HG03558 (cell line): ENCODE results near the gene FLYWCH1.

Experiments used
- ATAC-seq: cut with Tn5 transposase; IDR thresholded peaks from one replicate; pipeline ENCODE4 v1.9.1; 2021; ENCODE audit warnings: moderate number of reproducible peaks; ENCODE audit not compliant: unreplicated experiment; ENCODE audit errors: extremely low read depth

FLYWCH1 gene, protein sequence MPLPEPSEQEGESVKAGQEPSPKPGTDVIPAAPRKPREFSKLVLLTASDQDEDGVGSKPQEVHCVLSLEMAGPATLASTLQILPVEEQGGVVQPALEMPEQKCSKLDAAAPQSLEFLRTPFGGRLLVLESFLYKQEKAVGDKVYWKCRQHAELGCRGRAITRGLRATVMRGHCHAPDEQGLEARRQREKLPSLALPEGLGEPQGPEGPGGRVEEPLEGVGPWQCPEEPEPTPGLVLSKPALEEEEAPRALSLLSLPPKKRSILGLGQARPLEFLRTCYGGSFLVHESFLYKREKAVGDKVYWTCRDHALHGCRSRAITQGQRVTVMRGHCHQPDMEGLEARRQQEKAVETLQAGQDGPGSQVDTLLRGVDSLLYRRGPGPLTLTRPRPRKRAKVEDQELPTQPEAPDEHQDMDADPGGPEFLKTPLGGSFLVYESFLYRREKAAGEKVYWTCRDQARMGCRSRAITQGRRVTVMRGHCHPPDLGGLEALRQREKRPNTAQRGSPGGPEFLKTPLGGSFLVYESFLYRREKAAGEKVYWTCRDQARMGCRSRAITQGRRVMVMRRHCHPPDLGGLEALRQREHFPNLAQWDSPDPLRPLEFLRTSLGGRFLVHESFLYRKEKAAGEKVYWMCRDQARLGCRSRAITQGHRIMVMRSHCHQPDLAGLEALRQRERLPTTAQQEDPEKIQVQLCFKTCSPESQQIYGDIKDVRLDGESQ

DNA sequence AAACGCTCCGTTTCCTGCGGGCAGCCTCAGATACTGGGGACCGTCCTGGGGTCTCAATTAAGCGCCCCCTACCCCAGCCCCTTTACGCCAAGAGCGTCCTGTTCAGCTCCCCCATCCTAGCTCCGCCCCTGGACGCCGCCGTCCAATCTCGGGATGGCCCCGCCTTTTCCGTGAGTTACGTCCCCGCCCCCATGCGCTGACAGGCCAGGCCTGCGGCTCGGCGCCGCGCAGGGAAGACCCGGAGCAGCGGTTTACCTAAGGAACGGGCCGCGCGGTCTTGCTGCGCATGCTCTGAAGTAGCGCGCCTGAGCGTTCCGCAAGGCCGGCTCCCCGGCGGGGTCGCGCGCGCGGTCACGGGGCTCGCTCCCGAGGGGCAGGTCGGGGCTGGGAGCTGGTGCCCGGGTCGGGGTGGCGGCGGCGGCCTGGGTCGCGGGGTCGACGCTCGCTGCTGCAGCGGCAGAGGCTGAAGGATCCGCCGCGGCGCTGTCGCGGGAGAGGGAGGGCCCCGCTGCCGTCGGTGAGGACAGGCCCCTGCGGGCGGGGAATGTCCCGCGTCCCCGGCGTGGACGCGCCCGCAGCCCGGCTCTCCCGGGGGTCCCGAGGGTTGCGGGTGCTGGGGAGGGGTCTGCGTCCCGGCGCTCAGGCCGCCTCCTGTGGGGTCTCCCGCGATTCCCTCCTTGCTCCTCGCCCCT lies at the start of gene FLYWCH1:
FLYWCH1 (plus strand) TSS at position 294 of the 692 bp plus-strand sequence. CDS start 17,755 bp downstream, outside the sequence.
- peak; percentile 76 for ATAC-seq

DNA sequence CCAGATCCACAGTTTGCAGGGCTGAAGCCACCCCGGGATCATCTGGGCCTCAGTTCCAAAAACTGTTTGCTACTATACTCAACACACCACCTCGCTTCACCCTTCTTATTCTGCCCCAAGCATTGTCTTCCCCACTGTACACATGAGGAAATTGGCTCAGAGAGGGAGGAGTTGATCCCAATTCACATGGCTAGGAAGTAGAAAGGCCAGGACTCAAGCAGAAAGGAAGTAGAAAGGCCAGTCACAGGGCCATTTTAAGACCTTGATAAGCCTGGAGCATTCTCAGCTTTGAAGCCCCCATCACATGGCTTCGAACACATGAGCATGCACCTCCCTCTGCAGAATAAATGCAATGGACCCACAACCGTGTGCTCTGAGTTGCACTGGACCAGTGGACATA lies 46.1 kb upstream of the FLYWCH1 start:
- ATAC-seq, result no peak

DNA sequence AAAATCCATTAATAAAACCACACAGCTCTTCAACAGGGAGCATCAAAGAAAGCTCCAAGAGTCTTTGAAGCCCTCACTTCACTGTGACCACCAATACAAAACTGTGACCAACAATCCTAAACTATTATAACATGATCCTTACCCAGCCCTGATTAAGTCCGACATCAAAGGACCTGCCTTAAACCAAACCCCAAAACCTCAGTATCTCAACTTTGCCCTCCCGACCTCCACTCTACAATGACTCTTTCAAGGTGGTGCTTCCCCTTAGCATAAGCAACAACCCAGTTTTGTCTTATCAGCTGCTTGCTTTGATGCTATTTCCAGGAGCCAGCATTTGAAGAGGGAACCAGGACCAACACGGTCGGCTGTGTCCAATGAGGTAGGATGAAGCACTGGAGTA lies 45.3 kb upstream of the FLYWCH1 start:
- no peak for ATAC-seq

DNA sequence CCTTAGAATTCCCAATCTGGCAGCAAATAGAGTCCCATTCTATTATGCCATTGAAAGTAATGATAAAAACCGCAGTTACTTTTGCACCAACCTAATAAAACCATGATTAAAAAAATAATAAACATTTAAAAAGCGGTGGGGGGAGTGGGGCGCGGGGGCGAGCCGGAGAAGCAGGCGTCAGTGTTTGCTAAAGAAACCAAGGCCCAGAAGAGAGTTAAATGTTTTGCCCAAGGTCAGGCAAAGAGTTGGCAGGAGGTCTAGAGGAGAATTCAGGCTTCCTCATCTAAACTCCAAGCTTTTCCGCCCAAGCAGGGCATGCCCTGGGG lies 44.1 kb upstream of the FLYWCH1 start:
- no peak for ATAC-seq

DNA sequence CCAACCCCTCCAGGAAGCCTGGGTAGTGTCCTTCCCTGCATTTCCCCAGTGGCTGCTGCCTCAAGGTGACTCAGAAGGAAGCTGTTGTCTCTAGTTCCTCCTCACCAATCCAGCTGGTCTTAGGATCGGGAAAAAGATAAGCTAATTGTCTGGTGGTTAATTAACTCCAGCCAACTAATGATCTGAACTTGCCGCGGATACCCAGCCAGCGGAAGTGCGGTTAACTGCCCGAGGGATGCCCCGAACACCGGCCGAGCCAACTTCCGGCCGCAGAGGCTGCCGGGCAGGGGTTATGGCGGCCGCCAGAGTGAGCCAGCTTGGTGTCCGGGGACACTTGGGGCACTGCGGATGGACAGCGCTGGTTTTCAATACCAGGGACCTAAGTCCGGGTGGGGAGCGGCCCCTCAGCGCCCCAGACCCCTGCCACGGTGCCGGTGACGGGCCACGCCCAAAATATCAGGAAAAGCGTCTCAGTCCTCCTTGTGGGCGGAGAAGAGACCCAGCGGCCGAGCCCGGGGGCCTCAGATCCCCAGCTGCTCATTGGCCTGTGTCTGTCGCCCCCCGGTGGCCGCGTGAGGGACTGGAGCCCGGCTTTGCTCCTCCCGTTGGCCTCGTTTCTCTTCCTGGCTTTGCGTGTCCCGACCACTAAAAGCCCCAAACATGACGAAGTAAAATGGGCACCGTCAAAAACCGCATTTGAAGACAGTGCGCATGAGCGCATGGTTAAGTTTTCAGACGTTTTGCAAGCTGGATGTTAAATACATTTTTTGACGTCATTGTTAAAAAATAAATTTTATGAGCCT lies 43.5 kb upstream of the FLYWCH1 start:
- peak; percentile 69 for ATAC-seq

DNA sequence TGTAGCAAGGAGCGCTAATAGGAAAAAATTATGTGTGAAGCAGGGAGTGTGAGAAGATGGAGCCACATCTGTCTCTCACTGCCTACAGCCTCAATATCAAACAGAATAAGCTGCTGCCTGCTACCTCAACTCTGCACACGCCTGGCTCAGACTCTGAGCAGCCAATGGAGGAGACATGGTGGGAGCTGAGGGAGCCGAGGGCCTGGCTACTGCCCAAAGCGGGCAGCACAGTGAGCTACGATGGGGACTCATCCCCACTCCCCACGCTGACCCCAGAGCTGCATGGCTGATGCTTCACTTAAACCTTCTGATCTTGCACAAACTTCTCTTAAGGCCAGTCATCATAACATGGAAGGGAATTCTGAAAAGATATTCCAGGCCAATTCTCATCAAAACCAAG lies 39.8 kb upstream of the FLYWCH1 start:
- no peak for ATAC-seq

DNA sequence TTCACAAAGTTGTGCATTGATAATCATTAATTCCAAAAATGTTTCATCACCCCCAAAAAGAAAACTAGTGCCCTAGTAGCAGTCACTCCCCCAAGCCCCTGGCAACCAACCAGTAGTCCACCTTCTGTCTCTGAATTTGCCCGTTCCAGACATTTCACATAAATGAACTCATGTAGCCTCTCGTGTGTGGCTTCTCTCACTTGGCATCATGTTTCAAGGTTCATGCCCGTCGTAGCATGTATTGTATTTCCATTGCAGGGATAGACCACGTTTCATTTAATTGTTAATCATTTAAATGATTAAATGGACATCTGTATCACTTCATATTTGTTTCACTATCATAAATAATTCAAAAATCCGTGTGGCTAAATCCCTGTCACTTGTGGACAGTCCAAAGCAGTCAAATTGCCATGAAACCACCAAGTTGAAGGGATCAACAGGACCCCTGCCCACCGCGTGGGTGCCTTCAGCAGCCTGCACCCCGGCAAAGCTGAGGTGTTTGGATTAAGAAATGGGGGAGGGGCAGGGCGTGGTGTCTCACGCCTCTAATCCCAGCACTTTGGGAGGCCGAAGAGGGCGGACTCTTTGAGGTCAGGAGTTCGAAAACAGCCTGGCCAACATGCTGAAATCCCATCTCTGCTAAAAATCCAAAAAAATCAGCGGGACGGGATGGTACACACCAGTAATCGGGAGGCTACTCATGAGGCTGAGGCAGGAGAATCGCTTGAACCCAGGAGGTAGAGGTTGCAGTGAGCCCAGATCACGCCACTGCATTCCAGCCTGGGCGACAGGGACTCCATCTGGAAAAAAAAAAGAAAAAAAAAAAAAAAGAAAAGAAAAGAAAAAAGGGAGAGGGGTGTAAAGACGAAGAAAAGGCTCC lies 37.5 kb upstream of the FLYWCH1 start:
- no peak for ATAC-seq

DNA sequence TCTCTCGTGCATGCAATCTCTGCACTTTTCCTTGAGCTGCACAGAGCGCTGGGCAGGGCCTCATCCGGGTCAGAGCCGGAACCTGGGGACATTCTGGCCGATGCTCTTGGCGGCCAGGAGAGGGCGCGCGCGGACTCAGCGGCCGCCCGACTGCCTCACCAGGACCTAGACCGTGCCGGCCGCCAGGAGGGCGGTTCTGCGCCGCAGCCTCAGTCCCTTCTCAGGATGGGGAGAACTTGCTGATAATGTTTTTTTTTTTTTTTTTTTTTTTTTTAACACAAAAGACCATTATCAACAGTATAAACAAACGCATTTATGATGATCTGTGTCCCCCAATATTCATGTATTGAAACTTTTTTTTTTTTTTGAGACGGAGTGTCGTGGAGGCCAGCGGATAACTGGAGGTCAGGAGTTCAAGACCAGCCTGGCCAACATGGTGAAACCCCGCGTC lies 36.8 kb upstream of the FLYWCH1 start:
- no peak for ATAC-seq

DNA sequence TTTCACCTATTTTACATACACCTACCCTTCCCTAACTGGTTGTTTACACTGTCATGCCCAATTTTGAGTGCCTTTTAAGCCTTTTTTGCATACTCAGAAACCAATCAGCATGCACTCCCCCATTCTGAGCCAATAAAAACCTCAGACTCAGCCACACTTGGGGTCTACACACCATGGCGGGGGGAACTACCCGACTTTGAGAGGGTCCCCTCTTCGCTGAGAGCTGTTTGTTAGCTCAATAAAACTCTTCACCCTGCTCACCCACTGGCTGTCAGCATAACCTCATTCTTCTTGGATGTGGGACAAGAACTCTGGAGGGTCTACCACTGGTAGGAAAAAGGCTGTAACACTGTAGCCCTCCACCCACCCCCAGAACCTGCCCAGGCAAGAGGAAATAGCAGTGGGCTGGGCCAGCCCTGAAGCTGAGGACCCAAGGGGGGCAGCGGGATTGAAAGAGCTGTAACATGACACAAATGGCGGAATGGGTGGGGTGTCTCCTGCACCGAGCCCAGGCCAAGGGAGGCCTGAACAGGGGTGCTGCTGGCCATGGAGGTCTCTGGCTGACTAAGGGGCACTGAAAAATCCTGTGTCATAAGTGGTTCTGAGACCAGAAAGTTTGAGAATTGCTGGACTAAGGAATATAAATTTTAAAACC lies 31.8 kb upstream of the FLYWCH1 start:
- no peak for ATAC-seq

DNA sequence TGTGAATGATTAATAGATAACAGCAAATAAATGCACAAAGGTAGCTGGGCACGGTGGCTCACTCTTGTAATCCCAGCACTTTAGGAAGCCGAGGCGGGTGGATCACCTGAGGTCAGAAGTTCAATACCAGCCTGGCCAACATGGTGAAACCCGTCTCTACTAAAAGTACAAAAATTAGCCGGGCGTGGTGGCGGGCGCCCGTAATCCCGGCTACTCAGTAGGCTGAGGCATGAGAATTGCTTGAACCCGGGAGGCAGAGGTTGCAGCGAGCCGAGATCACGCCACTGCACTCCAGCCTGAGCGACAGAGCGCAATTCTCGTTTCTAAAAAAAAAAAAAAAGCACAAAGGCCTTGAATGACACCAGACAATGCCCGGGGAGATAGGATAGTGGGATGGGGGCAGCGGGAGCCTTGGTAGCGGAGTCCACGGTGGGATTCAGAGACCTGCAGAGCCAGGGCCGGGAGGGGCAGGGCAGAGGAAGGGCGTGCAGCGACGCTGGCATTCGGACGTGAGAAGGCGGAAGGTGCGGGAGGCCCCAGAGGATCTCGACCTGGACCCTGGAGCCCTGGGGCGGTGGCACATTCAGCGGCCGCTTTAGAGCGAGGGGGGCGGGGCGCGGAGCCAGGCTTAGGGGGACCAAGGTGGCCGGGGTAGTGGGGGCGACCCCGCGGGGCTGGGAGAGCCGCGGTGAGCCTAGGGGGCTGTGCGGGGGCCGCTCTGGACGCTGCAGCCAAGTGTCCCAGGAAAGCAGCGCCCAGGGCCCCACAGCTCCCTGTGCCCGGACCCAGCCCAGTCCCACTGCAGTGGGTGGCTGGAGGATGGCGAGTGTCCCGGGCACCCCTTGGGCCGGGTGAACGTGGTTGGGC lies 29.7 kb upstream of the FLYWCH1 start:
- no peak for ATAC-seq

DNA sequence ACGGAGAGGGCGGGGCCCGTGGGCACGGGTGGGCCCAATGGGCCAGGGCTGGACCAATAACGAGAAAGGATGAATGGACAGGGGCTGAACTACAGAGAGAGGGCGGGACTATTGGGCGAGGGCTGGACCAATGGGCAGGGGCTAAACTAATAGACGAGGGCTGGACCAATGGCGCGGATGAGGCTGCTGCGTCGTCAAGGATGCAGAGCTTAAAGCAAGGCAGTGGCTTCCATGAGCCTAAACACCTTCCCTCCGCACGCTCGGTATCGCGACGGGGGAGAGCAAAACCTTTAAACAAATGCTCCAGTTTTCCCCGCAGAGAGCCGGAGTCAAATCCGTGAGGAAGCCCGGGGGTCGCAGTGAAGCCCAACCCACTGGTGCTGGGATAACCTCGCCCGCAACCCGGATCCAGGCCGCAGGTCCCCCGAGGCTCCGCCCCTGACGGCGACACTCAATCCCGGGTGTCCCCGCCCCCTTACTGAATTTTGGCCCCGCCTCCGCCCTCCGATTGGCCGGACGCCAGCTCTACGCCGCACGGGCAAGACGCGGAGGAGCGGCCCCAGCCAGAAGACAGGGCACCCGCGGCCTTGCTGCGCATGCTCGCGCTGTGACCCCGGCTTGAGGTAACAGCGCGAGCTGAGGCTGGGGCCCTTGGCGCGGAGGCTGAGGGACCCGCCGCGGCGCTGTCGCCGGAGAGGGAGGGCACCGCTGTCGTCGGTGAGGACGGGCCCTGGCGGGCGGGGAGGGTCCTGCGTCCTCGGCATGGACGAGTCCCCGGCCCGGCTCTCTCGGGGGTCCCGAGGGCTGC lies 28.9 kb upstream of the FLYWCH1 start, which contains the start of gene FLYWCH2:
FLYWCH2 (plus strand) TSS at position 566 of the 808 bp plus-strand sequence. CDS start 13,235 bp downstream, outside the sequence.
- ATAC-seq, result peak; percentile 64

DNA sequence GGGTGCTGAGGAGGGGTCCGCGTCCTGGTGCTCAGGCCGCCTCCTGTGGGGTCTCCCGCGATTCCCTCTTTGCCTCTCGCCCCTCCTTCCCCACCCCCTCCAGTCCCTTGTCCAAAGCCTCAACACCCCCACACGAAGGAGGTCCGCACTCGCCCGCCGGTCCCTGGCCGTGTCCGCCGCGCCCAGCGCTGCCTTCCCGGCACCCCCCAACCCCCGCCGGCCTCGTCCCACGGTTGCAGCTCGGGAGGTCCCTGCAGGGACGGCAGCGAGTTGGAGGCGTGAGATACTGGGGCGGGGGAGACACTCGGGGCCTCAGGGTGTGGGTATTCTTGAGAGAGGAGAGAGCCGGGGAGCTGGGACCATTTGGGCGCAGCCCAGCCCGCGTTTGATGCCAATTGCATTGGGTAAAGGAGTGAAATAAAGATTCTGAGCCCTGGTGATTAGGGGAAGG lies 28.2 kb upstream of the FLYWCH1 start:
- ATAC-seq, result peak; percentile 12

DNA sequence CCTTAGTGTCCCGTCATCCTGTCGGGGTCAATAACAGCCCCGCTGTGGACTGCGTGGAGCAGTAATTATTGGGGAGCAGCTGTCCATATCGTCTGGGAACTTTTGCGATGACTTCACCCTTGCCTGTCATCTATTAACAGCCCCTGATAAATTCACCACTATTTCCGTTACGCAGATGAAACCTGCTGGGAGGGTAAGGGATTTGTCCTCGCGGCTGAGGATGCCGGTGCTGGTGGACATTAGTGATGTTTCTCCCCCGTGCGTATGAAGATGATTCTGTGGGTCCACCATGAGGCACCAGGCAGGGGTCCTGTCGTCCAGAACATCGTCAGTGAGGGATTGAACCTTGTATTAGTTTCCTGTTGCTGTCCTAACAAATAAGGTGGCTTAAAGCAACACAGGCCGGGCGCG lies 27.7 kb upstream of the FLYWCH1 start:
- no peak for ATAC-seq

DNA sequence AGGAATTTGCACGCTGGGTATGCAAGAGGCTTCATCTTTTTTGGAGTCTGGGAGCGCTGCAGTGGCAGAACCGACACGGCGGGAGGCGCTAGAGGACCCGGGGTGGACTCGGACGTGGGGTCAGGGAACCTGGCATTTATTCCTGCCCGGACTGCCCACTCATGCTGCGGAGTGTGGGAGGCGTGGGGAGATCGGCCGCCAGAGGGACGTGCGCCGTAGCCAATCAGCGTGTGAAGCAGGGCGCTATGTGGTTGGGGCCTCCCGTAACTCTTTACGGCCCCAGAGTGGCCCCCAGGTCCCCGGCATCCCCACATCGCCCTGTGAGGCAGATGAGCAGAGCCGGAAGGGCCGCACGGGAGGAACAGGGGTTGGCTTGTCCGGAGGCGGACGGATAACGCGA lies 17.5 kb upstream of the FLYWCH1 start:
- no peak for ATAC-seq

DNA sequence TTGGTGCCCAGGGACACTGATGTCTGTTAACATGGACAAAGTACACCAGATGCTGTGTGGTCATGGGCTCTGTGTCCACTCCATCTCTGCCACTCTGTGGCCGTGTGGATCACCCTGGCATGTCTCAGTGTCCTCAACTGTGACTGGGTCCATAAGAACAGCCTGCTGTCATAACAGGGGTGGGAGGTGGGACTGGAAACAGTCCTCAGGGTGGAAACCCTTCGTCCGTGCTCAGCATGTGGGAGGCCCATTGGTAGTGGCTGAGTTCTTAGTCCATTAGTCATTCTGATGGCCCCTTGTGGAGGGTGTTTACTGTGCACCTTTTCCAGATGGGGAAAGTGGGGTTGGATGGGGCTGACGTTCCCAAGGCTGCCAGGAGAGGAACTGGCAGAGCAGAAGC lies 15.9 kb upstream of the FLYWCH1 start:
- ATAC-seq, result no peak

DNA sequence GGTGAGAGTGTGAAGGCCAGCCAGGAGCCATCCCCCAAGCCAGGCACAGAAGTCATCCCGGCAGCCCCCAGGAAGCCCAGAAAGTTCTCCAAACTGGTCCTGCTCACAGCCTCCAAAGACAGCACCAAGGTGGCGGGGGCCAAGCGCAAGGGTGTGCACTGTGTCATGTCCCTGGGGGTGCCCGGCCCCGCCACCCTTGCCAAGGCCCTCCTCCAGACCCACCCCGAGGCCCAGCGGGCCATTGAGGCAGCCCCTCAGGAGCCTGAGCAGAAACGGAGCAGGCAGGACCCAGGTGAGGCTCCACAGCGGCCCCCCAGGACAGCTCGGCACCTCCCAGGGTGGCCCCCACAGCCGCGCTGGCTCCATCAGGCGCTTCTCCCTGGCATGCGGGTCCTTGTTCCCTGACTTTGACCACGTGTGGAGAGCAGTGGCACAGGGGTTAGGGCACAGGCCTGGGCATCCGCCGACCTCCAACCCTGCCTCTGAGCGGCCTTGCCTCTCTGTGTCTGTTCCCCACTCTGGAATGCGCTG lies 15.2 kb upstream of the FLYWCH1 start:
- ATAC-seq, result no peak

DNA sequence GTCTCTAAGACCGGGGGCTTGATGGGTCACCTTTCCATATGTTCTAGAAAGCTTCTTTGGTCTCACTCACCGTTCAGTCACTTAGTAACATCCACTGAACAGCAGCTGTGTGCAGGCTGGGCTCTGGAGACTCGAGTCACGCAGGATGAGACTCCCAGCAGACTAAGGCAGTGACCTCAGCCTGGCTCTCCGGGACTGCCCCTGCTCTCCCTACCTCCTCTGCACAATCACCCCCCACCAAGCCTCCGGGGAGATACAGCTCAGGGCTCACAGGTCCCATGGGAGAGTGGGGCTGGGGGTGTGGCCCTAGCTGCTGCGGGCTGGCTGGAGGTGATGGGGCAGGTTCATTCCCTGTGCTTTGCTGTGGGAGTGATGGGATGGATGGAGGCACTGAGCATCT lies 14.6 kb upstream of the FLYWCH1 start:
- no peak for ATAC-seq
